Naive thymus-derived CD4-positive, alpha-beta T cell (primary cell): Measurements from ENCODE around the gene CAMTA1. TPM values are rescaled to one million over a fixed set of nuclear protein-coding genes. Genes with fewer than 3 reads are reported as not detected.

Experiments used
- ATAC-seq: fragments of 150-1000 bp; cut with Tn5 transposase; 2 replicates; pipeline ENCODE4 v1.10.0; 2021; ENCODE audit warnings: mild to moderate bottlenecking, moderate library complexity
- CTCF ChIA-PET: fragments of 350-600 bp; sonication (Branson Sonifier 250); formaldehyde crosslinking; loops from one replicate; lab custom pipeline; 2021; ENCODE audit warnings: antibody characterized with exemption; lab: Charles Lee
- POLR2A ChIA-PET: fragments of 350-600 bp; sonication (Branson Sonifier 250); formaldehyde crosslinking; loops from one replicate; lab custom pipeline; 2021; ENCODE audit warnings: antibody characterized with exemption, inconsistent platforms; lab: Charles Lee
- DNase-seq, 9 donors: peaks; one replicate each; pipeline versions ENCODE4 v3.0.0 to v3.0.0-alpha.2; 2020 to 2022; ENCODE audit warnings: mixed read lengths in 1 of 9
- H3K27ac ChIP-seq: one replicate; pipeline ENCODE4 v1.7.0; 2013; ENCODE audit warnings: mild to moderate bottlenecking, low read depth, low read length, moderate library complexity
- H3K27me3 ChIP-seq, 2 donors: one replicate each; pipeline ENCODE4 v1.7.0; 2013; ENCODE audit warnings: low read length in 2 of 2, mild to moderate bottlenecking in 2 of 2, moderate library complexity in 2 of 2; ENCODE audit not compliant: control insufficient read depth in 2 of 2, insufficient read depth in 2 of 2
- H3K36me3 ChIP-seq, 3 experiments: 1 replicate in 2 of 3; 2 replicates in 1 of 3; pipeline ENCODE4 v1.7.0; 2013; ENCODE audit warnings: low read length in 3 of 3, mild to moderate bottlenecking in 3 of 3, moderate library complexity in 1 of 3; ENCODE audit not compliant: insufficient read depth in 3 of 3, control insufficient read depth in 2 of 3
- H3K4me1 ChIP-seq, 2 donors: one replicate each; pipeline ENCODE4 v1.7.0; 2013; ENCODE audit warnings: low read length in 2 of 2, mild to moderate bottlenecking in 2 of 2, moderate library complexity in 1 of 2; ENCODE audit not compliant: control insufficient read depth in 2 of 2, insufficient read depth in 2 of 2
- H3K4me3 ChIP-seq: 2 replicates; pipeline ENCODE4 v1.7.0; 2013; ENCODE audit warnings: mild to moderate bottlenecking, low read length
- H3K9me3 ChIP-seq, 3 experiments: 1 replicate in 2 of 3; 2 replicates in 1 of 3; pipeline ENCODE4 v1.7.0; 2013; ENCODE audit warnings: low read length in 3 of 3; ENCODE audit not compliant: control insufficient read depth in 2 of 3
- H3K27ac Mint-ChIP-seq, 9 donors: one replicate each; pipeline ENCODE4 v1.8.0; 2020 to 2022; ENCODE audit warnings: mixed read lengths in 9 of 9, mild to moderate bottlenecking in 8 of 9, moderate library complexity in 5 of 9, inconsistent platforms in 2 of 9
- H3K27me3 Mint-ChIP-seq, 5 donors: one replicate each; pipeline ENCODE4 v1.8.0; 2021 to 2022; ENCODE audit warnings: mixed read lengths in 5 of 5, mild to moderate bottlenecking in 1 of 5
- H3K36me3 Mint-ChIP-seq, 5 donors: one replicate each; pipeline ENCODE4 v1.8.0; 2020 to 2022; ENCODE audit warnings: mixed read lengths in 5 of 5, mild to moderate bottlenecking in 3 of 5, inconsistent platforms in 1 of 5
- H3K4me1 Mint-ChIP-seq, 7 donors: one replicate each; pipeline ENCODE4 v1.8.0; 2020 to 2022; ENCODE audit warnings: mixed read lengths in 7 of 7, mild to moderate bottlenecking in 3 of 7, inconsistent platforms in 1 of 7
- H3K4me3 Mint-ChIP-seq, 10 donors: one replicate each; pipeline ENCODE4 v1.8.0; 2020 to 2022; ENCODE audit warnings: mild to moderate bottlenecking in 10 of 10, mixed read lengths in 10 of 10, moderate library complexity in 6 of 10, inconsistent platforms in 2 of 10
- H3K9me3 Mint-ChIP-seq, 11 donors: one replicate each; pipeline ENCODE4 v1.8.0; 2020 to 2022; ENCODE audit warnings: mixed read lengths in 11 of 11, mild to moderate bottlenecking in 4 of 11, inconsistent platforms in 1 of 11, moderate library complexity in 1 of 11
- intact Hi-C, 2 donors: fragments of 100-400 bp; cut with micrococcal nuclease; formaldehyde crosslinking; loops; one replicate each; pipeline ENCODE4 v1.15.1; 2023
- polyA plus RNA-seq, 2 donors: library from polyadenylated mRNA; unstranded; fragments of 300-500 nt; fragmentation: Illumina TruSeq; gene quantifications; one replicate each; pipeline ENCODE4 v1.2.3, GENCODE V29; 2021
- total RNA-seq, 6 experiments: library from RNA in 5 of 6; stranded (reverse) in 5 of 6; gene quantifications; 1 replicate in 5 of 6; 2 replicates in 1 of 6; pipeline ENCODE4 v1.2.3 and lab custom pipeline; 2021 to 2026

The CAMTA1 gene
- total and polyA plus RNA-seq, 7 experiments from 2014 or later, result 38.1 to 68.6 (median 42.6) TPM

DNA sequence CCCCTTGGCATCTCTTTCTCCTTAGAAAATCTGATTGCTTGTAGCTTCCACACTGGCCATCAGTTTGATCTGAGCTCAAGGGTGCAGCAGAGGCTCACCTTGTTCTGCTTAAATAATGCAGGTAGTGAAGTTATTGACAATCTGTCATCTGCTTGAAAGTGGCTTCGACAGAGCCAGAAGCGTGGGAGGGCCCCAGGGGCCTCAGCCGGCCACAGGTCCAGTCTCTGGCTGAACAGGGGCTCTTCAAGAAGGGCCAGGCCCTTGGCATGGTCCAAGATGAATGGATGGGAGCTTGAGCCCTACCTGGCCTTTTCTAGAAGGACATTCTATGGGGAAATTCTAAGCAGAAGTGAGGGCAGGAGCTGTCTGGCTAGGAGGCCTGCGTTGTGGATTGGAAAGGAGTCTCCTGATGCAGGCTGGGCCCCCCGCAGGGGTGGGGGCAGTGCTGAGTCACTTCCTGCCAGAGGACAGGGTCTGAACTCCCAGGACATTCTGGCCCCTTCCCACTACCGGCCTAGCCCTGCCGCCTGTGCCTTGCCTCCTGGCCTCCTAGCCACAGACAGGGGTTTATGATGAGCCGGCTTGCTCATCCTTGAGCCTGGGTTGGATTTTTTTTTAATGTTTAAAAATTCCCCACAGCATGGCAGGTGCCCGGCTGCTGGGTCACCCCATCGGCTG is 823.5 kb downstream of the CAMTA1 start:
- POLR2A ChIA-PET, result no interaction called here

DNA sequence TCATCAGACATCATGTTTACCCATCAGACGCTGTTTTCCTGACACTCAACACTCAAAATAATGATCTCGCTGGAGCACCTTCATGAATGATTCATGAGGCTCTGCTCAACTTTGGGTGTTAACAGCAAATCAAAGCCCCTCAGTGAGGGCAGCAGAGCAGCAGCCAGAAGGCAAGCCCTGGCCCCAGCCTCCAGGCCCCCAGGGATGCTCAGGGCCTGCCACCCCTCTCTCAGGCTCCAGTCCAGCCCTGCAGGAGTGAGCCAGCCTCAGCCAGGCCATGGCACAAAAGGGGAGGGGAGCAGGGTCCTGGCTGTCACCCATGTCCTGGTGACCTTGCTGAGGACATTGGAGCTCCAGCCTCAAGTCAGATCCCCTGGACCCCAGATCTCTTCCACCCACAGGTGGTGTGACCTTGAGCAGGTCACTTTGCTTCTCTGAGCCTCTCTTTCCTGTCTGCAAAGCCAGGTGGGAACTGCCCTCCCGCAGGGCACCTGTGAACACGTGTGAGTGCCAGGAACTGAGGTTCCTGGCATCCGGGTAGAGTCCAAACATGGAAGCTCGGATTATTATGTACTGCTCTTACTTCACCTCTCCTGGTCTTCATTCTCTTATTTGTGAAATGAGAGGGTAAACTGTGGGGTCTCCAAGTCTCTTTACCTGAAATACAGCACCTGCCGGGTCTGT is 824.2 kb downstream of the CAMTA1 start:
- H3K9me3 ChIP-seq, result no peaks in the 10 kb centered on the region
- Mint-ChIP-seq H3K27ac (no peak overlapping the region), H3K9me3 (peaks cover 0 to 6% (median 0%) of the 10 kb centered on the region in 11 donors), H3K36me3 (no peaks in the 10 kb centered on the region), H3K27me3 (peaks cover 0 to 55% (median 5%) of the 10 kb centered on the region in 5 donors), H3K4me3 (no peak overlapping the region), H3K4me1 (peaks cover 0 to 3% (median 0%) of the 10 kb centered on the region in 7 donors)
- no peak overlapping the region for H3K4me3 ChIP-seq
- ChIA-PET CTCF (no interaction called here), POLR2A (no interaction called here)
- no peak overlapping the region for H3K27ac ChIP-seq
- ATAC-seq, result no peak
- H3K4me1 ChIP-seq, result no peaks in the 10 kb centered on the region
- intact Hi-C loops, result no loop called here
- H3K36me3 ChIP-seq, result no peaks in the 10 kb centered on the region
- no peak for DNase-seq
- H3K27me3 ChIP-seq, result no peaks in the 10 kb centered on the region

More for the DNA sequence above, 823.5 kb downstream of the CAMTA1 start:
- Mint-ChIP-seq H3K36me3 (no peaks in the 10 kb centered on the region), H3K9me3 (peaks cover 0 to 6% (median 2%) of the 10 kb centered on the region in 11 donors), H3K4me3 (no peak overlapping the region), H3K4me1 (peaks cover 0 to 3% (median 0%) of the 10 kb centered on the region in 7 donors), H3K27me3 (peaks cover 0 to 55% (median 11%) of the 10 kb centered on the region in 5 donors), H3K27ac (no peak overlapping the region)
- H3K4me3 ChIP-seq, result no peak overlapping the region
- no peaks in the 10 kb centered on the region for H3K9me3 ChIP-seq
- H3K27me3 ChIP-seq, result no peaks in the 10 kb centered on the region
- no peaks in the 10 kb centered on the region for H3K4me1 ChIP-seq
- DNase-seq, result no peak
- CTCF ChIA-PET, result no interaction called here
- ATAC-seq, result no peak
- intact Hi-C loops, result no loop called here
- H3K36me3 ChIP-seq, result no peaks in the 10 kb centered on the region
- no peak overlapping the region for H3K27ac ChIP-seq

DNA sequence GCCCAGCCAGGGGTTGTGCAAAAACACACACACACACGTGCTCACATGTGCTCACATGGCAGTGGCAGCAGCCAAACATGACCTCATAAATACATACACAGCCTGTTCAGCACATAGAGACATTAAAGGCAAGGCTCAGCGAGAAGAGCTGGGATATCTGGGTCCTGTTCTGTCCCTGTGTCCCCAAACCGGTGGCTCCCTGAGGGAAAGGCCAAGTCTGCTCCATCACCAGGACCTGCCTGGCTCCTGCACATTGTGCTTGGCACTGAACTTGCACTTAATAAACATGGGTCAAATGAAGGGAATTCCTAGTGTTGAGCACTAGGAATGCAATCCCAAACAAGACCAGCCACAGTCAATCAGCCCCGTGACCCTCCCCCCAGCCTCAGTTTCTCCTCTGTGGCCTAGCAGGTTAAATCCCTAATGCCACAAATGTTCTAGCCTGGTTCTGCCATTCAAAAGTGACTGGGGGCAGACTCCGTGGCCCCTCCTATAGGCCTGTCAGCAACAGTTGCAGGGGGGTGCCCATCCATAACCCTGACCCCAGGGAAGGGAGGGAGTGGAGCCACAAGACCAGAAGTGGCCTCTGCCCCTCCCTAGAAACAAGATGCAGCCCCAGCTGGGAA is 825.0 kb downstream of the CAMTA1 start:
- no peak overlapping the region for H3K4me3 Mint-ChIP-seq
- intact Hi-C loops, result no loop called here
- ATAC-seq (no peak), DNase-seq (no peak)
- no peak overlapping the region for H3K27ac Mint-ChIP-seq
- peaks cover 0 to 55% (median 10%) of the 10 kb centered on the region in 5 donors for H3K27me3 Mint-ChIP-seq
- H3K36me3 ChIP-seq, result no peaks in the 10 kb centered on the region
- CTCF ChIA-PET, result no interaction called here
- no peak overlapping the region for H3K27ac ChIP-seq
- H3K4me1 ChIP-seq, result no peaks in the 10 kb centered on the region
- no peaks in the 10 kb centered on the region for H3K36me3 Mint-ChIP-seq
- POLR2A ChIA-PET, result no interaction called here
- peaks cover 0 to 6% (median 0%) of the 10 kb centered on the region in 11 donors for H3K9me3 Mint-ChIP-seq
- H3K4me1 Mint-ChIP-seq, result peaks cover 0 to 3% (median 0%) of the 10 kb centered on the region in 7 donors
- H3K27me3 ChIP-seq, result no peaks in the 10 kb centered on the region
- H3K4me3 ChIP-seq, result no peak overlapping the region
- no peaks in the 10 kb centered on the region for H3K9me3 ChIP-seq

DNA sequence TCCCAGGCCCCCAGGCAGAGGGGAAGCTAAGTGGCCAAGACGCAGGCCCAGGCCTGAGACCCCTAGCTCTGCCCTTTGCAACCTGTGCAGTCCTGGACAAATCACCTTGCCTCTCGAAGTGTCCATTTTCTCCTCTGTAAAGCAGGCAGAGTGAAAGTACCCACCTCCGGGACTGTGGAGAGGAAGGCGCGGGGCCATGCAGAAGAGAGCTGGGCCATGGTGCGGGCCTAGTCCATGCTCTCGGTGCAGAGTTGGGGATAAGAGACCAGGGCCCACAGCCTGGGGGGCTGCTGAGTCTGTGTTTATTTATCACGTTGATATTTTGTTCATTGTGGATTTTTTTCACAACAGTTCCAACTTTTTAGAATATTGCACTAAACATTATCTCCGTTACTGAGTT is 825.7 kb downstream of the CAMTA1 start:
- Histone ChIP-seq H3K9me3 (no peaks in the 10 kb centered on the region), H3K36me3 (no peaks in the 10 kb centered on the region), H3K27ac (no peak overlapping the region), H3K27me3 (no peaks in the 10 kb centered on the region), H3K4me3 (no peak overlapping the region), H3K4me1 (no peaks in the 10 kb centered on the region)
- no peak overlapping the region for H3K27ac Mint-ChIP-seq
- intact Hi-C loops, result no loop called here
- ATAC-seq (no peak), DNase-seq (no peak)
- H3K27me3 Mint-ChIP-seq, result peaks cover 0 to 48% (median 10%) of the 10 kb centered on the region in 5 donors
- no peaks in the 10 kb centered on the region for H3K36me3 Mint-ChIP-seq
- peaks cover 0 to 3% (median 0%) of the 10 kb centered on the region in 7 donors for H3K4me1 Mint-ChIP-seq
- ChIA-PET CTCF (no interaction called here), POLR2A (no interaction called here)
- H3K9me3 Mint-ChIP-seq, result peaks cover 0 to 6% (median 0%) of the 10 kb centered on the region in 11 donors
- no peak overlapping the region for H3K4me3 Mint-ChIP-seq

DNA sequence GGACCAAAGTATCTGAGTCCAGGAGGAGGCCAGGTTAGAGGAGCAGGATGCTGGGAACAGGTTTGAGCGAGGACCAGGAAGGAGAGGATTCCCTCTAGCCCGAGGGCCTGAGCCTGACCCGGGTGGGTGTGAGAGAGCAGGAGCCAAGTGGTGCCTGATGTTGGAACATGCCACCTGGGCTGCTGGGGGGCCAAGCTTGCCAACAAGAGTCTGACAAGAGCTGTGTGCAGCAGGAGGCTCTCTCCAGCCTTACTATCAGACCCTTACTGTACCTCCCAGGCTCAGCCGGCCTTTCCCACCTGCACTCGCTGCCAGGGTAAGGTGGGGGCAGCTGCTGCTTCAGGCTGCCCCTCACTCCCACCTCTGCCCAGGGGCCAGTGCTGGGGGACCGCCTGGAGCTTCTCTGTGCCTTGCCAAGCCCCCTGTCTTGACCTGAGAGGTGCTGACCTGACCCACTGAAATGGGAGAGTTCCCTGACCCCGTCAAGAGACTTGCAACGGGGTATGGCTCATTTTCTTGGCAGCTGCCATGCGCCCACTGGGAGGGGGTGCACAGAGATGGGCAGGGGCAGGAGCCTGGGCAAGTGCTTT is 826.3 kb downstream of the CAMTA1 start:
- no peaks in the 10 kb centered on the region for H3K36me3 ChIP-seq
- H3K27me3 ChIP-seq, result no peaks in the 10 kb centered on the region
- no peak overlapping the region for H3K27ac ChIP-seq
- no peak overlapping the region for H3K4me3 ChIP-seq
- H3K27me3 Mint-ChIP-seq, result peaks cover 0 to 46% (median 10%) of the 10 kb centered on the region in 5 donors
- peaks cover 0 to 3% (median 0%) of the 10 kb centered on the region in 7 donors for H3K4me1 Mint-ChIP-seq
- H3K4me3 Mint-ChIP-seq, result no peak overlapping the region
- no peak for ATAC-seq
- H3K9me3 Mint-ChIP-seq, result peaks cover 0 to 6% (median 0%) of the 10 kb centered on the region in 11 donors
- no peak overlapping the region for H3K27ac Mint-ChIP-seq
- intact Hi-C loops, result no loop called here
- ChIA-PET CTCF (no interaction called here), POLR2A (no interaction called here)
- H3K36me3 Mint-ChIP-seq, result no peaks in the 10 kb centered on the region
- DNase-seq, result no peak
- H3K9me3 ChIP-seq, result no peaks in the 10 kb centered on the region
- H3K4me1 ChIP-seq, result no peaks in the 10 kb centered on the region

DNA sequence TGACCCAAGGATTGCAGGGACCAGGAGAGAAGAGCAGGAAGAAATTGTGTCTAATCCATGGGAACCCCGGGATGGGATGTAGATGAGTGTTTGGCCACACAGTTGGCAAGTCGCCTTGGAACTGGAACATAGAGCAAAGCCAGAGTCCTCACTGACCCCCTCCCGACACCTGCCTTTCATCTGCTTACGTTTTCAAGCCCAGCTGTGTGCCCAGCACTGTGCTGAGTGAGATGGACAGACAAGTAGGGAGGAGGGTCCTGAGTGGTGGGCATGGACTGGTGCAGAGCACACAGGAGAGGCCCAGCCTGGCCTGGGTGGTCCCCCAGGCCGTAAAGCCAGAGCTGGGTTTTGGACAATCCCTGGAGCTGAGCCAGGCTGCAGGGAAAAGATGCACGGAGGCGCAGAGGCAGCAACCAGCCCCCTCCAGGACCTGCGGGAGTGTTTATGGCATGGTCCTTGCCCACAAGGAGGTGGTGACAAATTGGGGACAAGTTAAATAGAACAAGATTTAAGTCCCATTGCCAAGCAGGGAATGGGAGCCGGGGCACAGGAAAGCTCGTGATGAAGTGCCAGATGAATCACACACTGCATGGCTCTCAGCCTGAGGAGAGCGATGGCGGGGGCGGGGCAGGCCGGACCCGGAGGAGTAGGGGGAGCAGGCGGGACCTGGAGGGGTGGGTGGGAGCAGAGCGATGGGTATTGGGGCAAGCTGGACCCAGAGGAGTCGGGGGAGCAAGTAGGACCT is 828.0 kb downstream of the CAMTA1 start:
- DNase-seq (no peak), ATAC-seq (no peak)
- H3K9me3 Mint-ChIP-seq, result peaks cover 0 to 3% (median 0%) of the 10 kb centered on the region in 11 donors
- H3K27ac Mint-ChIP-seq, result no peak overlapping the region
- Histone ChIP-seq H3K4me1 (no peaks in the 10 kb centered on the region), H3K27ac (no peak overlapping the region), H3K36me3 (no peaks in the 10 kb centered on the region), H3K4me3 (no peak overlapping the region), H3K9me3 (no peaks in the 10 kb centered on the region), H3K27me3 (no peaks in the 10 kb centered on the region)
- CTCF ChIA-PET, result no interaction called here
- POLR2A ChIA-PET, result no interaction called here
- H3K27me3 Mint-ChIP-seq, result peaks cover 0 to 32% (median 5%) of the 10 kb centered on the region in 5 donors
- no peaks in the 10 kb centered on the region for H3K36me3 Mint-ChIP-seq
- no peak overlapping the region for H3K4me3 Mint-ChIP-seq
- intact Hi-C loops, result no loop called here
- no peaks in the 10 kb centered on the region for H3K4me1 Mint-ChIP-seq
